GM21390 (cell line): Measurements from ENCODE around the gene DHX32.

ENCODE experiments used
- ATAC-seq: cut with Tn5 transposase; IDR thresholded peaks from one replicate; pipeline ENCODE4 v1.9.1; 2021; ENCODE audit not compliant: unreplicated experiment

Gene DHX32

GRCh38 chr10:125850766-125851731, 30.0 kb downstream of the DHX32 start:
- ATAC-seq, result no peak

DNA sequence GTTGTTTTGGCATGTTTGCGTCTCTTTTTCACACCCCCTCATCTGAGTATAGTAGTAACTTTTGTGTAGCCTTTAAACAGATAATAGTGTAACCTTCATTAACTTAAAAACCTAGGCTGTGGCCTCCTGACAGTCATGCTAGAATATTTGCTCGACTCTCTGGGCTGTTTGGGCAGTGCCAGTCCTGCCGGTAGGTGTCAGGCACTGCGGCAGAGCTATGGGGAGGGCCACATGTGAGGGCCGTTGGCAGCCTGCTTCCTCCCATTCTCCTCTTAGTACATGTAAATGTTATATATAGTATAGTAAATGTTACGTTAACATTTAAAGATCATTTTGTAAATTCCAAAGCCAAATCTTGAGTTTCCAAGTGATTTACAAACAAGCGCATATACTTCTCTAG, 31.6 kb downstream of the DHX32 start:
- ATAC-seq, result no peak

GRCh38 chr10:125848857-125849256, 32.2 kb downstream of the DHX32 start:
- no peak for ATAC-seq

- no peak for ATAC-seq
Measured at GRCh38 chr10:125848371-125848770, 32.7 kb downstream of the DHX32 start.

- ATAC-seq, result no peak
Measured at GRCh38 chr10:125846894-125847293, 34.2 kb downstream of the DHX32 start.

- no peak for ATAC-seq
Measured at GRCh38 chr10:125845617-125846016, 35.5 kb downstream of the DHX32 start.

GRCh38 chr10:125844751-125845221, 36.3 kb downstream of the DHX32 start:
- no peak for ATAC-seq

GRCh38 chr10:125843603-125844329, 37.3 kb downstream of the DHX32 start:
- ATAC-seq, result no peak

- ATAC-seq, result no peak
Measured at GRCh38 chr10:125840955-125841354, 40.1 kb downstream of the DHX32 start.

DNA sequence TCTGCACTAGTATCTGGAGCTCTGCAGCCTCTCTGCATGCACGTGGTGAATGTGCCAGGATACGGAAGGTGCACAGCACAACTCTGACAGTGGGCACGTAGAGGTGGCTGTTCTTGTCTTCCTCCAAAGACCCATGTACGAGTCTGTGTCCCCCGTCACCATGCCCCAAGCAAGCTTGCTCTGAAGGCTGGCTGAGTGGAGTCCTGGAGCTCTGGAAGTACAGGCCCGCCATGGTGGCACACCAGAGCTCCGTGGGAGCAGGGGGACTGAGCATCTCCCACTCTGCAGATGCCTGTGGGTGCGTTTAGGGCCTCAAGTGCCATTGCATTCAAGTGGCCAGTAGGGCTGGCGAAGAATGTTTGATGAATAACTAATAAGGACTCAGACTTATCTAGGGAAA, 40.7 kb downstream of the DHX32 start:
- no peak for ATAC-seq

- ATAC-seq, result no peak
Measured at GRCh38 chr10:125838802-125839575, 42.1 kb downstream of the DHX32 start.

GRCh38 chr10:125836746-125837145, 44.3 kb downstream of the DHX32 start:
- ATAC-seq, result no peak

GRCh38 chr10:125828311-125828710, 52.8 kb downstream of the DHX32 start:
- no peak for ATAC-seq

DNA sequence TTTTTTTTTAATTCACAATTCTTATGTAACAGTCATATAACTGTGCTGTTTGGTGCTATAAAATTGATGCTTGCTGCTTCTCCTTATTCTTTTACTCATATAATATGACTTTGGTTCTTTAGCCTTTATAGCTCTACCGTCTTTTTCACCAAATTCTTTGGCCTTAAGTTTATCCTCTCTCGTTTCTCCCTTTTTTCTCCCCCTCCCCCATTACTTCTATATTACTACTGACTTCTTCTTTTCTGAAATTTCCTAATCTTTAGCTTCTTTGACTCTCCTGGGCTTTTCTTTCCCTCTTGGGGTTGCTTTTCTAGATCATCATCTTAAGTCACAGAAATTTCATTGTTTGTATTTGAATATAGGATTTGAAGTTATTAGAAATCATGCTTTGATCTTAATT, 54.0 kb downstream of the DHX32 start:
- ATAC-seq, result no peak

- ATAC-seq, result no peak
Measured at GRCh38 chr10:125824736-125825135, 56.4 kb downstream of the DHX32 start.

DNA sequence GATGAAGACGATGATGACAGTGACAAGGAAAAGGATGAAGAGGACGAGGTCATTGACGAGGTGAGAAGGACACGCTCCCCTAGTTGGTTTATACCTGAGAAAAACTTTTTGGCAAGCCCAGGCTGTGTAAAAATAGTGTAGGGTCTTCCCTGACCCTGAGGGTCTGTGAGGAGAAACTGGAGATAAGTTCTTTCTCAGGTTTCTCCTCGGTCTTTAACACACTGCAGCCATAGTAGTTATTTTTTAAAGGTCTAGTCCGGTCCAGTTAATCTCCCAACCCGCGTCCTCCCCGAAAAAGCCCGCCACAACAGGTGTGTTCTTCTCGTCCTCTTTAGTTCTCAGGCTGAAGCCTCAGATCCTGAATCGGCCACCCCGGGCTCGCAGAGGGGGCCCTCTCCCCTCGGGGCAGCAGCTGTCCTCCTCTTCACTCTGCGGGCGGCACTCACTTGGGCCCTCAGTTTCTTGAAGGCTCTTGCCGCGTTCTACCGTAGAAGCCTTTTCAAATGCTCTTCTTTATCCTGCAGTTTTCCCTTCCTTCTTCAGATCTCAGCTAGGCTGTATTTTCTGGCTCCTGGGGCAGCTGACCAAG, 57.3 kb downstream of the DHX32 start:
- ATAC-seq, result peak; percentile 1

GRCh38 chr10:125822878-125823662, 58.0 kb downstream of the DHX32 start, which contains the start of the genes BCCIP and UROS:
BCCIP (plus strand) TSS chr10:125823546; CDS start chr10:125823558, 12 bp downstream.
UROS (minus strand) TSS chr10:125823258; CDS start chr10:125816499, 6,759 bp downstream.
- ATAC-seq, result peak; percentile 72

DNA sequence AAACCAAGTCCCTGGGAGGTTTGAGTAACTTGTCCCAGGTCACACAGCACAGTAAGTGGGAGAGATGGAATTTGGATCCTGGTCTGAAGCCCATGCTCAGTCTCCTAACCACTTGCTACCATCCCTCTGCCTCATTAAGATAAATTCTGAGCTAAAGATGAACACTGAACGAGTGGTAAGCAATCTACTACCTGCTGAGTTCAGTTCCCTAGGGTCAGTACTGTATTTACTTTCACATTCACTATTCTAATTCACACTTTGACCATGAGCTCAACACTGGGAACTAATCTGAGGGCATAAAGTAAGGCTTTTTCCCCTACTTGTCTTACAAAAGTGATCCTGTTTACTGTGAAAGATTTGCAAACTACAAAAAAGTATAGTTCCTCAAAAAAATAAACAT, 60.4 kb downstream of the DHX32 start:
- peak; percentile 56 for ATAC-seq

DNA sequence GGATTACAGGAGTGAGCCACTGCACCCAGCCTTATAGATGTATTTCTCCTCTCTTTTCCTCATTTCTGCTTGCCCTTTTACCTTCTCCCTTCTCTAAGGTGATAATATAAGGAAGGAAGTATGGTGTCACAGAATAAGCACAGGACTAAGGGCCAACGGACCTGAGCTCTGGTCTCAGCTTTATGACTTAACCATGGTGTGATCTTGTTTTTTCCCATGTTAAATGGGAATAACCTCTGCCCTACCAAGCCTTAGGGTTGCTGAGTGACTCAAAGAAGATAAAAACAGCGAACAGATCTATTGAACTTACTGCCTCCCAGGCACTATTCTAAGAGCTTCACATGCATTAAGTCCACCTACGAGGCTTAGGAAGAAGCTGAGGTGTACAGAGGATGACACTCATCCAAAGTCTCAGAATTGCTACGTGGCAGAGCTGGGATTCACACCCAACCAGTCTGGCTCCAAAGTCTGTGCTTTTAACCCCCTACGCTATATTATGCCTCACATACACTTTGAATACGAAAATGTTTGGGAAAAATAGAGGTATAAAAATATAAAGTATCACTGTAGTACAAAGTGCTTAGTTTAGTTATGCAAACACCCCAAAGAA, 63.6 kb downstream of the DHX32 start:
- ATAC-seq, result no peak
